B cell (primary cell): ENCODE results near the gene SLC27A1. TPM values are rescaled to one million over a fixed set of nuclear protein-coding genes. Genes with fewer than 3 reads are reported as not detected.

Source experiments
- ATAC-seq: fragments of 200-7000 bp; cut with Tn5 transposase; one replicate; pipeline ENCODE4 v1.10.0; 2021; ENCODE audit warnings: low read depth, mild to moderate bottlenecking, moderate number of reproducible peaks, moderate library complexity
- CTCF ChIA-PET: fragments of 350-600 bp; sonication (Branson Sonifier 250); formaldehyde crosslinking; loops from one replicate; lab custom pipeline; 2021; ENCODE audit warnings: antibody characterized with exemption, inconsistent platforms; lab: Charles Lee
- POLR2A ChIA-PET: fragments of 350-600 bp; sonication (Branson Sonifier 250); formaldehyde crosslinking; loops from one replicate; lab custom pipeline; 2021; ENCODE audit warnings: antibody characterized with exemption; lab: Charles Lee
- DNase-seq: peaks from one replicate; pipeline ENCODE4 v3.0.0; 2013
- H2AFZ ChIP-seq: 2 replicates; pipeline ENCODE4 v1.6.1; 2012; ENCODE audit warnings: mild to moderate bottlenecking, low read depth, low read length; ENCODE audit not compliant: insufficient read depth, poor library complexity, severe bottlenecking
- H3K27ac ChIP-seq, 2 donors: 1 replicate in 1 of 2; 2 replicates in 1 of 2; pipeline ENCODE4 v1.5.1; 2012 to 2013; ENCODE audit warnings: low read length in 2 of 2, mild to moderate bottlenecking in 2 of 2, moderate library complexity in 1 of 2
- H3K27me3 ChIP-seq, 4 experiments: fragments of 200-600 bp in 1 of 4; sonication (generic) in 1 of 4; replicated peaks in 1 of 4; 1 replicate in 2 of 4; 2 replicates in 2 of 4; pipeline versions ENCODE4 v1.6.1 to v1.7.0; 2013 to 2016; ENCODE audit warnings: low read length in 3 of 4, mild to moderate bottlenecking in 2 of 4, mixed read lengths in 1 of 4, moderate library complexity in 1 of 4; ENCODE audit not compliant: insufficient read depth in 4 of 4, control insufficient read depth in 3 of 4; ENCODE audit errors: control extremely low read depth in 1 of 4
- H3K36me3 ChIP-seq, 2 experiments: replicated peaks in 1 of 2; 1 replicate in 1 of 2; 2 replicates in 1 of 2; pipeline versions ENCODE4 v1.6.1 to v1.7.1; 2013; ENCODE audit warnings: low read length in 1 of 2; ENCODE audit not compliant: insufficient read depth in 2 of 2, control insufficient read depth in 1 of 2; ENCODE audit errors: control extremely low read depth in 1 of 2, extremely low read depth in 1 of 2
- H3K4me1 ChIP-seq, 2 donors: fragments of 200-600 bp in 1 of 2; sonication (generic) in 1 of 2; 1 replicate in 1 of 2; 2 replicates in 1 of 2; pipeline versions ENCODE4 v1.5.1 to v1.6.1; 2013 to 2017; ENCODE audit warnings: low read length in 2 of 2; ENCODE audit not compliant: control insufficient read depth in 2 of 2, insufficient read depth in 2 of 2
- H3K4me2 ChIP-seq: replicated peaks from 2 replicates; pipeline ENCODE3; 2012; ENCODE audit warnings: mild to moderate bottlenecking, low read depth, low read length; ENCODE audit not compliant: poor library complexity, severe bottlenecking
- H3K4me3 ChIP-seq, 5 experiments: fragments of 200-600 bp in 1 of 5; sonication (generic) in 1 of 5; 1 replicate in 3 of 5; 2 replicates in 2 of 5; pipeline versions ENCODE4 v1.5.1 to v1.7.0; 2011 to 2016; ENCODE audit warnings: low read length in 4 of 5, mild to moderate bottlenecking in 4 of 5, low read depth in 2 of 5, control low read depth in 1 of 5, moderate library complexity in 1 of 5; ENCODE audit not compliant: insufficient read depth in 1 of 5; ENCODE audit errors: control extremely low read depth in 1 of 5, extremely low read depth in 1 of 5
- H3K79me2 ChIP-seq: fragments of 200-600 bp; sonication (generic); one replicate; pipeline ENCODE4 v1.6.0; 2016; ENCODE audit warnings: low read length; ENCODE audit not compliant: control insufficient read depth, insufficient read depth
- H3K9ac ChIP-seq: fragments of 200-600 bp; sonication (generic); 2 replicates; pipeline ENCODE4 v1.6.1; 2017; ENCODE audit warnings: mild to moderate bottlenecking, low read length, moderate library complexity
- H3K9me3 ChIP-seq, 3 donors: one replicate each; pipeline versions ENCODE4 v1.6.1 to v1.7.1; 2013; ENCODE audit warnings: low read length in 2 of 3; ENCODE audit not compliant: control insufficient read depth in 2 of 3, insufficient read depth in 1 of 3; ENCODE audit errors: control extremely low read depth in 1 of 3
- H4K20me1 ChIP-seq: 2 replicates; pipeline ENCODE4 v1.6.0; 2012; ENCODE audit warnings: mild to moderate bottlenecking, low read length; ENCODE audit not compliant: insufficient read depth, control insufficient read depth, poor library complexity, severe bottlenecking
- H3K27ac Mint-ChIP-seq: one replicate; pipeline ENCODE4 v1.8.0; 2021; ENCODE audit warnings: mixed read lengths
- H3K27me3 Mint-ChIP-seq: one replicate; pipeline ENCODE4 v1.8.0; 2021; ENCODE audit warnings: mixed read lengths
- H3K4me1 Mint-ChIP-seq: one replicate; pipeline ENCODE4 v1.8.0; 2021; ENCODE audit warnings: mixed read lengths
- H3K4me3 Mint-ChIP-seq: one replicate; pipeline ENCODE4 v1.8.0; 2021; ENCODE audit warnings: mixed read lengths
- H3K9me3 Mint-ChIP-seq: one replicate; pipeline ENCODE4 v1.8.0; 2022; ENCODE audit warnings: mixed read lengths; ENCODE audit not compliant: insufficient read depth
- EZH2 ChIP-seq: IDR thresholded peaks from 2 replicates; pipeline ENCODE4 v1.6.1; 2012; ENCODE audit warnings: borderline replicate concordance, low read depth, mild to moderate bottlenecking, moderate library complexity, low read length; ENCODE audit not compliant: insufficient read depth, poor library complexity, severe bottlenecking
- WGBS: methylation state at CpG from one replicate; pipeline ENCODE4 v1.1.5; 2013; ENCODE audit warnings: missing lambda C conversion rate; ENCODE audit not compliant: insufficient coverage; 5-methylcytosine and 5-hydroxymethylcytosine counted together
- intact Hi-C: fragments of 100-400 bp; cut with micrococcal nuclease; formaldehyde crosslinking; loops from one replicate; pipeline ENCODE4 v1.10.0; 2022
- polyA plus RNA-seq: library from polyadenylated mRNA; depleted of rRNA; stranded (reverse); fragments of >200 nt; gene quantifications from 2 replicates; pipeline ENCODE4 v1.2.3, GENCODE V29; 2012
- total RNA-seq, 2 donors: library from RNA; stranded (reverse); fragments of 120-200 nt in 1 of 2; gene quantifications; 1 replicate in 1 of 2; 2 replicates in 1 of 2; pipeline versions ENCODE4 v1.2.3 to v1.2.4, GENCODE V29; 2013 to 2022
- TF ChIP-seq, protein P1 (sequence below): fragments of 200-600 bp; IDR thresholded peaks from one replicate; pipeline ENCODE4 v1.8.0; 2022; ENCODE audit warnings: antibody characterized with exemption, mild to moderate bottlenecking

SLC27A1 gene
- total and polyA plus RNA-seq, 2 donors (not counting 1 experiment from before 2014, with no cell fraction given), result 5.1 to 9.5 TPM

DNA sequence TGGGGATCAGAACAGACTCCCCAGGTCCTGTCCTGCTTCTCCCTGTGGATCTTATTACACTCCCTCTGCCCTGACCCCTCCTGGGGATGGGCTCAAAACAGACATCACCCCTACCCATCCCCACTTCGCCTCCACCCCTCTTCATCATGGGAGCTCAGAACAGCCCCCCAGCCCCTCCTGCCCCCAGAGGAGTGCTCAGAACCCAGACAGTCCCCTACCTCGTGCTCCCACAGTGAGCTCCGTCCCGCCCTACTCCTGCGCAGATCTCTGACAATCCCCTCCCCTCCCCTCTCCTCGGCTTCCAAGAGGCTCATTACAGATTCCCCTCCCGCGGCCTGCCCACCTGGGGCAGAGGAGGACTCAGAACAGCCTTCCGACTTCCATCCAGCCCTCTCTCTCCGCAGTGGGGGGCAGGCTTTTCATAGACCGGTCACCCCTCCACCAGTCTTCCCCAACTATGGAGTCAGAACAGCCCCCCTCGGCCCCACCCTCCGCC lies 15.7 kb upstream of the SLC27A1 start:
- no peak for DNase-seq
- Histone ChIP-seq H3K4me2 (no peak overlapping the region), H3K9me3 (peaks cover 2 to 11% (median 3%) of the 10 kb centered on the region in 3 donors), H4K20me1 (no peaks in the 10 kb centered on the region), H3K79me2 (no peaks in the 10 kb centered on the region), H3K36me3 (no peaks in the 10 kb centered on the region), H2AFZ (no peak overlapping the region), H3K4me1 (peaks cover 7 to 10% of the 10 kb centered on the region in 2 donors), H3K4me3 (no peak overlapping the region), H3K27me3 (peaks cover 0 to 67% (median 26%) of the 10 kb centered on the region in 4 experiments), H3K9ac (no peak overlapping the region), H3K27ac (no peak overlapping the region)
- H3K27me3 Mint-ChIP-seq, result peaks cover 45% of the 10 kb centered on the region
- ChIA-PET CTCF (interaction anchor here (0.8 to 1.3 kb wide), 3 partner anchors 11 to 90 kb away, joined by 3 to 9 read pairs (median 3); no protein-coding TSS in a partner anchor), POLR2A (interaction anchor here (0.5 kb wide), 2 partner anchors 52 to 100 kb away, joined by 3 to 5 read pairs; no protein-coding TSS in a partner anchor)
- H3K4me3 Mint-ChIP-seq, result no peak overlapping the region
- H3K9me3 Mint-ChIP-seq, result no peaks in the 10 kb centered on the region
- no peak overlapping the region for H3K27ac Mint-ChIP-seq
- WGBS, result 66% methylated on average over 9 of the region's 13 CpGs
- TF ChIP-seq, protein P1, sequence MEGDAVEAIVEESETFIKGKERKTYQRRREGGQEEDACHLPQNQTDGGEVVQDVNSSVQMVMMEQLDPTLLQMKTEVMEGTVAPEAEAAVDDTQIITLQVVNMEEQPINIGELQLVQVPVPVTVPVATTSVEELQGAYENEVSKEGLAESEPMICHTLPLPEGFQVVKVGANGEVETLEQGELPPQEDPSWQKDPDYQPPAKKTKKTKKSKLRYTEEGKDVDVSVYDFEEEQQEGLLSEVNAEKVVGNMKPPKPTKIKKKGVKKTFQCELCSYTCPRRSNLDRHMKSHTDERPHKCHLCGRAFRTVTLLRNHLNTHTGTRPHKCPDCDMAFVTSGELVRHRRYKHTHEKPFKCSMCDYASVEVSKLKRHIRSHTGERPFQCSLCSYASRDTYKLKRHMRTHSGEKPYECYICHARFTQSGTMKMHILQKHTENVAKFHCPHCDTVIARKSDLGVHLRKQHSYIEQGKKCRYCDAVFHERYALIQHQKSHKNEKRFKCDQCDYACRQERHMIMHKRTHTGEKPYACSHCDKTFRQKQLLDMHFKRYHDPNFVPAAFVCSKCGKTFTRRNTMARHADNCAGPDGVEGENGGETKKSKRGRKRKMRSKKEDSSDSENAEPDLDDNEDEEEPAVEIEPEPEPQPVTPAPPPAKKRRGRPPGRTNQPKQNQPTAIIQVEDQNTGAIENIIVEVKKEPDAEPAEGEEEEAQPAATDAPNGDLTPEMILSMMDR, result no peak
- no peak for TF ChIP-seq EZH2
- peaks cover 9% of the 10 kb centered on the region for H3K4me1 Mint-ChIP-seq
- intact Hi-C loops, result no loop called here
- no peak for ATAC-seq

DNA sequence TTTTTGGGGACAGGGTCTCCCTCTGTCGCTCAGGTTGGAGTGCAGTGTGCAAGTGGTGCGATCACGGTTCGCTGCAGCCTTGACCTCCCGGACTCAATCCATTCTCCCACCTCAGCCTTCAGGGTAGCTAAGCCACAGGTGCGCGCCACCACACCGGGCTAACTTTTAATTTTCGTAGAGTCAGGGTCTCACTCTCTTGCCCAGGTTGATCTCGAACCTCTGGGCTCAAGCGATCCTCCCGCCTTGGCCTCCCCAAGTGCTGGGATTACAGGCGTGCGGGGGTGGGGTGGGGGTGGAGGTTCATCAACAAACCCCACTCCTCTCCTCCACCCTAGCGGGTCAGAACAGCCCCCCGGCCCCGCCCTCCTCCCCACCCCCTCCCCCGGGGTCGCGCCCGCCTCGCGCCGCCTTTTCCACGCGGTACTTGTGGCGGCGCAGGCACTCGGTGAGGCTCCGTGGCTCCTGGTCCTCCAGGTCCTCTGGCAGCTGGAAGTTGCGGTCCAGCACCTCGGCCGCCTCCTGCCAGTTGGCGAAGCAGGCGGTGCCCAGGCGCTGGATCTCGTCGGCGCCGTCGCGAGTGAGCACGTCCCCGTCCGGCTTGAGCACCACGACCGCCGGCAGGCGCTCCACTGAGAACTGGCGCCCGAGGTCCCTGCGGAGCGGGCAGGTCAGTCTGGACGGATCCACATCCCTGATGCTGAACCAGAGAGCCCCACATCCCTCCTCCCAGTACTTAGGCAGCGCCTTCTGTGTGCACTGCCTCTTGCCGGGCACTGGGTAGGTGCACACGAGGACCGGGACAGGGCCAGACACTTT lies 14.8 kb upstream of the SLC27A1 start:
- Mint-ChIP-seq H3K4me3 (no peak overlapping the region), H3K9me3 (no peaks in the 10 kb centered on the region), H3K4me1 (peaks cover 5% of the 10 kb centered on the region), H3K27me3 (peaks cover 42% of the 10 kb centered on the region), H3K27ac (no peak overlapping the region)
- H3K36me3 ChIP-seq, result no peaks in the 10 kb centered on the region
- peak overlapping the region; percentile 8 for H3K4me2 ChIP-seq
- no peak overlapping the region for H3K4me3 ChIP-seq
- intact Hi-C loops, result no loop called here
- H3K27me3 ChIP-seq, result peaks cover 0 to 66% (median 20%) of the 10 kb centered on the region in 4 experiments
- no peaks in the 10 kb centered on the region for H3K79me2 ChIP-seq
- WGBS, result 33% methylated on average over 50 of the region's 58 CpGs
- H4K20me1 ChIP-seq, result no peaks in the 10 kb centered on the region
- no peak overlapping the region for H3K27ac ChIP-seq
- ChIA-PET CTCF (no interaction called here), POLR2A (no interaction called here)
- H3K9me3 ChIP-seq, result peaks cover 0 to 11% (median 3%) of the 10 kb centered on the region in 3 donors
- no peak for DNase-seq
- H2AFZ ChIP-seq, result no peak overlapping the region
- ATAC-seq, result no peak
- H3K9ac ChIP-seq, result no peak overlapping the region
- TF ChIP-seq, protein P1, result no peak
- TF ChIP-seq EZH2, result no peak
- H3K4me1 ChIP-seq, result peaks cover 7 to 10% of the 10 kb centered on the region in 2 donors
